ENCODE measurements around the gene SF3B5.
A peak's percentile ranks its signal among the peaks of the same experiment; 100 is the strongest.

DNA sequence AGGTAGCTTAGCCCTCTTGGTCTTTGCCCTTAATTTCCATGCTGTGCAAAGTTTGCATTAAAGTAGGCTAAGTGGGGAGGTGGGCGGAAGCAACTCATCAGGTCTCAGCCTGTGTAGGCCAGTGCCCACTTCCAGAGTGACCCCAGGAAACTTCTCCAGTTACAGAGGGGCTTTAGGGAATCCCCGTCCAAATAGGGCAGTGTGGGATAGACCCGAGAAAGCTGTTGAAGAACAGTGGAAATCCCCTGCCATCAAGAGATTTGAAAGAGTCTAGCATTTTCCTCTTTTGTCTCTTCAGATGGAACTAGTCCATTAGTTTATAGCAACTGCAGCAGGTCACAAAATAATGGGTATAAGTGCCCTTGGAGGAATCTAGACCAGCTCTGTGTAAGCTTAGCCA is 20.2 kb downstream of the SF3B5 start:
- TF ChIP-seq POLR2A (IDR thresholded peaks at IDR 0.05; ENCODE audit: low read depth, low read length) (0 out of 2 replicates have a peak, but pooled peaks have one; percentile 37), POLR2AphosphoS5 (IDR thresholded peaks at IDR 0.05; ENCODE audit: low read depth, low read length) (no peak)

Measured in GM12892 (cell line).